OCI-LY7 (cell line): ENCODE data around the gene ANGPT4. TPM values are rescaled to one million over a fixed set of nuclear protein-coding genes. Genes with fewer than 3 reads are reported as not detected.

Source experiments
- BruUV-seq: library from RNA; stranded (reverse); fragments of 400-500 nt; replicated peaks from 2 replicates; lab custom pipeline; 2021; lab: Mats Ljungman, UMichigan
- CTCF ChIA-PET: fragments of 300-600 bp; sonication (Branson Sonifier 250); formaldehyde crosslinking; loops from one replicate; lab custom pipeline; 2022; ENCODE audit warnings: antibody characterized with exemption; ENCODE audit not compliant: unreplicated experiment; lab: Charles Lee
- POLR2A ChIA-PET: fragments of 300-600 bp; sonication (Branson Sonifier 250); formaldehyde crosslinking; loops from one replicate; lab custom pipeline; 2022; ENCODE audit warnings: antibody characterized with exemption; lab: Charles Lee
- DNase-seq: peaks from one replicate; pipeline ENCODE4 v3.0.0-alpha.2; 2015; ENCODE audit warnings: low spot score
- H2AFZ ChIP-seq: fragments of 200-600 bp; sonication (generic), shearing (Covaris generic); 2 replicates; pipeline ENCODE4 v1.6.1; 2014; ENCODE audit warnings: mild to moderate bottlenecking, antibody characterized with exemption, low read length, moderate library complexity
- H3K27ac ChIP-seq: fragments of 200-600 bp; sonication (generic); 2 replicates; pipeline ENCODE4 v1.5.1; 2014; ENCODE audit warnings: mixed run types, low read depth, mild to moderate bottlenecking, moderate library complexity, low read length, inconsistent platforms; ENCODE audit not compliant: poor library complexity, severe bottlenecking
- H3K36me3 ChIP-seq: fragments of 200-600 bp; sonication (generic); 2 replicates; pipeline ENCODE4 v1.6.1; 2014; ENCODE audit warnings: mild to moderate bottlenecking, antibody characterized with exemption, low read length, moderate library complexity, mixed read lengths; ENCODE audit not compliant: insufficient read depth
- H3K4me1 ChIP-seq: fragments of 200-600 bp; sonication (generic); 2 replicates; pipeline ENCODE4 v1.5.1; 2014; ENCODE audit warnings: mild to moderate bottlenecking, low read length; ENCODE audit not compliant: insufficient read depth, poor library complexity, severe bottlenecking
- H3K4me2 ChIP-seq: fragments of 200-600 bp; sonication (generic); 2 replicates; pipeline ENCODE4 v1.6.1; 2014; ENCODE audit warnings: mild to moderate bottlenecking, low read length
- H3K4me3 ChIP-seq: fragments of 200-600 bp; sonication (generic); 2 replicates; pipeline ENCODE4 v1.5.1; 2014; ENCODE audit warnings: mild to moderate bottlenecking, low read depth, low read length; ENCODE audit not compliant: poor library complexity, severe bottlenecking
- H3K79me2 ChIP-seq: fragments of 200-600 bp; sonication (generic); 2 replicates; pipeline ENCODE4 v1.6.1; 2016; ENCODE audit warnings: low read depth, mild to moderate bottlenecking, low read length, moderate library complexity, mixed read lengths; ENCODE audit not compliant: insufficient read depth
- H3K9me2 ChIP-seq: fragments of 200-600 bp; sonication (generic); 2 replicates; pipeline ENCODE4 v1.6.1; 2016; ENCODE audit warnings: mild to moderate bottlenecking, low read length, mixed read lengths; ENCODE audit not compliant: insufficient read depth
- H3K9me3 ChIP-seq: fragments of 200-600 bp; sonication (generic); 2 replicates; pipeline ENCODE4 v1.6.1; 2014; ENCODE audit warnings: mild to moderate bottlenecking, mixed run types, low read length, mixed read lengths
- H4K20me1 ChIP-seq: fragments of 200-600 bp; sonication (generic); 2 replicates; pipeline ENCODE4 v1.6.1; 2014; ENCODE audit warnings: mild to moderate bottlenecking, antibody characterized with exemption, low read length, moderate library complexity, mixed read lengths; ENCODE audit not compliant: insufficient read depth
- CTCF ChIP-seq: fragments of 200-600 bp; sonication (generic); conservative IDR thresholded peaks from 2 replicates; pipeline ENCODE4 v1.5.1; 2014; ENCODE audit warnings: mild to moderate bottlenecking, antibody characterized with exemption, low read length, moderate library complexity, mixed read lengths
- EZH2phosphoT487 ChIP-seq: fragments of 200-600 bp; sonication (generic); IDR thresholded peaks from 2 replicates; pipeline ENCODE4 v1.6.1; 2018; ENCODE audit warnings: low read depth, borderline replicate concordance, mild to moderate bottlenecking, mixed run types, antibody characterized with exemption, low read length, moderate library complexity, mixed read lengths
- intact Hi-C: fragments of 100-400 bp; cut with micrococcal nuclease; formaldehyde crosslinking; loops from one replicate; pipeline ENCODE4 v1.10.0; 2022; ENCODE audit not compliant: unreplicated experiment
- total RNA-seq, 2 experiments: library from RNA; depleted of rRNA in 1 of 2; stranded (reverse); fragments of >200 nt in 1 of 2; shearing (Covaris generic) in 1 of 2; gene quantifications; 2 replicates each; pipeline ENCODE4 v1.2.3, GENCODE V29; 2014 to 2022

ANGPT4 gene
- total RNA-seq, 2 experiments from 2014 or later: not detected

DNA sequence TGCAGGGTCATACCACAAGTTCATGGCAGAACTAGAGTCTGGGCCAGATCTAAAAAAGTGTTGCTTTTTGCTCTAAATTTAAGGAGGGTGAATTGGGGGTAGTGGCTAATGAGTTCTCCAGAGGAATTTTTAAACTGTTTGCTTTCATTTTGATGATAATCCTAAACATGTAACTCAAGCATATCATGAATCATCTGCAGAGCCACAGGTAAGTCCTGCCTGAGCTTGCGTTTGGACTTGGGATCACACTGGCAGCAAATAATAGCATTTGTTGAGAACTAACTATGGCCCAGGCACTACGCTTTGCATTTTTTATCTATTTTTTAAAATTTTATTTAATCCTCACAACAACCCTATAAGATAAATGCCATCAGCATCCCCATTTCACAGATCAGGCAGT is 55.2 kb downstream of the ANGPT4 start:
- DNase-seq: no peak
- Histone ChIP-seq H3K79me2 (no peaks in the 10 kb centered on the region), H3K9me3 (no peaks in the 10 kb centered on the region), H3K9me2 (no peaks in the 10 kb centered on the region), H4K20me1 (no peaks in the 10 kb centered on the region), H3K4me3 (no peak overlapping the region), H3K4me1 (peaks cover 6% of the 10 kb centered on the region), H3K4me2 (no peak overlapping the region), H2AFZ (no peak overlapping the region), H3K27ac (no peak overlapping the region), H3K36me3 (no peaks in the 10 kb centered on the region)
- TF ChIP-seq CTCF: no peak
- TF ChIP-seq EZH2phosphoT487: no peak
- POLR2A ChIA-PET: interaction anchor here (1.5 kb wide), 1 partner anchor 28 kb away, joined by 3 read pairs; the partner anchor contains the start of gene FAM110A
- CTCF ChIA-PET: no interaction called here
- intact Hi-C loops: no loop called here
- BruUV-seq: no TSS peak

DNA sequence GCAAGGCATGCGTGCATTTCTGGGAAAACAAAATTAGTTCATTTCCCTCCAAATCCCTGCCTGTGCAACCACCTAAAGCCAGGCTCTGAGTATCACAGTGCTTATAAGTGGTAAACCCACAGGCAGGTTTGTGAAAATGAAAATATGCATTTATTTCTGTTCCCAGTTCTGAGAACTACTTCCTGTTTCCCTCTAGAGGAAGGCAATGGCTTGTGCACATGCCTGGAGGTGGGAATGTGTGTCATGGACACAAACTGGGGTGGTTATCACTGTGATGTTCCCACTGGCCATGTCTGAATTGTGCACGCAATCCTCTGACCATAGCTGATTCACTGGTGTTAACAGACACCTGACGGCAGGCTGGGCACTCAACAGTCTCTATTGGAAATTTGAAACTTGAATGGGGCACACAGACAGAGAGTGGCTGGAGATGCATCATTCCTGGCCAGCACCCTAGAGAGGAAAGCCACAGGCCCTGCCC is 56.3 kb downstream of the ANGPT4 start:
- BruUV-seq: no TSS peak
- no peak for DNase-seq
- Histone ChIP-seq H3K36me3 (no peaks in the 10 kb centered on the region), H3K9me3 (no peaks in the 10 kb centered on the region), H3K4me1 (peaks cover 6% of the 10 kb centered on the region), H3K4me3 (no peak overlapping the region), H3K9me2 (no peaks in the 10 kb centered on the region), H3K4me2 (no peak overlapping the region), H2AFZ (no peak overlapping the region), H4K20me1 (no peaks in the 10 kb centered on the region), H3K79me2 (no peaks in the 10 kb centered on the region), H3K27ac (no peak overlapping the region)
- TF ChIP-seq CTCF (no peak), EZH2phosphoT487 (no peak)
- intact Hi-C loops: no loop called here
- ChIA-PET POLR2A (interaction anchor here (1.5 kb wide), 1 partner anchor 26 kb away, joined by 3 read pairs; the partner anchor contains the start of gene FAM110A), CTCF (no interaction called here)

DNA sequence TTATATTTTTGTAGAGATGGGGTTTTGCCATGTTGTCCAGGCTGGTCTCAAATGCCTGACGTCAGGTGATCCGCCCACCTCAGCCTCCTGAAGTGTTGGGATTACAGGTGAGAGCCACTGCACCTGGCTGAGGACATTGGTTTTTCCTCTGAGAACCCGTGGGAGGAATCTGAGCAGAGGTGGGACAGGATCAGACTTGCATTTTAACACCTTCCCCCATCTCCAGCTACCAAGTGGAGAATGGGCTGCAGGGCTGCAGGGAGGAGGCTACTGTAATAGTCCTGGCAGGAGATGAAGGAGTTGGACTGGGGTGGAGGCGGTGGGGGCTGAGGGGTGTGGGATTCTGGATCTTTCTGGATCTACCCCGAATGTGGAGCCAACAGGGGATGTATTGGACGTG is 58.1 kb downstream of the ANGPT4 start:
- ChIA-PET POLR2A (interaction anchor here (0.6 kb wide), 1 partner anchor 32 kb away, joined by 3 read pairs; no protein-coding TSS in a partner anchor), CTCF (no interaction called here)
- Histone ChIP-seq H3K4me3 (no peak overlapping the region), H3K27ac (no peak overlapping the region), H3K79me2 (no peaks in the 10 kb centered on the region), H3K4me2 (no peak overlapping the region), H3K36me3 (no peaks in the 10 kb centered on the region), H2AFZ (no peak overlapping the region), H3K4me1 (peaks cover 6% of the 10 kb centered on the region), H3K9me3 (no peaks in the 10 kb centered on the region), H3K9me2 (no peaks in the 10 kb centered on the region), H4K20me1 (no peaks in the 10 kb centered on the region)
- BruUV-seq: no TSS peak
- no peak for DNase-seq
- intact Hi-C loops: no loop called here
- no peak for TF ChIP-seq EZH2phosphoT487
- TF ChIP-seq CTCF: no peak
